ENCODE data around the gene NKD1.

Gene NKD1

DNA sequence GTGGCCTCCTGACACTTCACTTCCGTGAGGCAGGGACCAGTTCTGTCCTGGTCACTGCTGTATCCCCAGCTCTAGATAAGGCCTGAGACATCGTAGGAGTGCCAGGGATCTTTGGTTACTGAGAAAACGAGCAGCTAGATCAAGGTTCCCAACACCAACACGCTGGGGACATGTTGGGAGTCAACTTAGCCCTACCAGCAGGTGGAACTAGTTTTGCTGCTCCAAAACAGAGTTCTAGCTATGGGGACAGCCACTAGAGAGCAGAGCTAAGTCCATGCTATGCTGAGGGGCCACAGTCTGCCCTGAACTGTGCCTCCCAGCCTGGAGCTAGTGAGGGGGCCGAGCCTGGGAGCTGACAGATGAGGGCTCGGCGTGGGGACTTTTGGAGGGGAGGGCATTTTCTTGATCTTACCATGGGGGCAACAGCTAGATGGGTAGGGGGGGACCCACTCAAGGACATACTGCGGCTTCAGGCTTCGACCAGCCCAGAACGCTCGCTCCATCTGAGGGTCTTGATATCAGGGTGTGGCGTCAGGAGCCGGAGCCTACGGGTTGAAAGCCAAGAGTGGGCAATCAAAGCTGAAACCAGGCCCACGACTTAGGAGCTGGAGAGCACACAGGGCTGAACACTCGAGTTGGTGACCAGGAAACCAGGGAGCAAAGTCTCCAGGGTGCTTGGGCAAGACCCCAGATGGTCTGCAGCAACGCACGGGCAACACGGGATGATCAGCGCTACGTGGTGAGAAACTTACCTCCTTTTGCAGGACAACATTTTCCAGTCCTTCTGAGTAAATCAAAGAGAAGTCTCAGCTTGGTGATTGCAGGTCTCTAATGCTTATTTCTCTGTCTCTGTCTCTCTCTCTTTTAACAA is 119.5 kb downstream of the NKD1 start:
- no peak for DNase-seq (ENCODE audit: low read depth)
- no peak overlapping the region for H3K4me3 ChIP-seq (ENCODE audit: control insufficient read depth, low read depth, low read length)
- TF ChIP-seq CTCF (IDR thresholded peaks at IDR 0.05; ENCODE audit: control insufficient read depth, insufficient read depth, low read depth, low read length, missing control alignments), result peak; percentile 17

DNA sequence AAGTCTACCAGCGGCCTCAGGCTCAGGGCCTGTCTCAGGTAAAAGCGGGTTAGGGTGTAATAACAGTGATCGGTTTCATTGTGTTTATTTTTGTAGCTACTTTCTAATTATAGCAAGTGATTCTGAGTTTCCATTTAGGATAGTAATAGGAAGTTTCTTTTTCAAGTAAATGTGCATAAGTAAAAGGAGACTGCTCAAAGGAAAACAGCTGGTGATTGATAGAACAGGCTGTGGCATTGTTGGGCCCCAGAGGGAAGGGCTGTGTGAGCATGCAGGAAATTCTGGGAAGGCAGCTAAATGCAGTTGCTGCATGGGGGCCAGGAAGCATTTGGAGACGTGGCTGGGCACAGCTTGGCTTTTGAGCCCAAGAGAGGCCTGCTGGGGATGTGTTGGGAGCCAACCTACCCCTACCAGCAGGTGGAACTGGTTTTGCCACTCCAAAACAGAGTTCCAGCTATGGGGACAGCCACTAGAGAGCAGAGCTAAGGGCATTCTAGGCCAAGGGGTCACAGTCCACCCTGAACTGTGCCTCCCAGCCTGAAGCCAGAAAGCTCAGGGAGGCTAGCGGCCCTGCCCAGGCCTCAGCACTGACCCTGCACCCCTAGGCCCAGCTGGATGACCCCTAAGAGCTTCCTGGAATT is 120.3 kb downstream of the NKD1 start:
- DNase-seq (ENCODE audit: low read depth), result no peak
- H3K4me3 ChIP-seq (ENCODE audit: control insufficient read depth, low read depth, low read length), result no peak overlapping the region
- TF ChIP-seq CTCF (IDR thresholded peaks at IDR 0.05; ENCODE audit: control insufficient read depth, insufficient read depth, low read depth, low read length, missing control alignments), result no peak

DNA sequence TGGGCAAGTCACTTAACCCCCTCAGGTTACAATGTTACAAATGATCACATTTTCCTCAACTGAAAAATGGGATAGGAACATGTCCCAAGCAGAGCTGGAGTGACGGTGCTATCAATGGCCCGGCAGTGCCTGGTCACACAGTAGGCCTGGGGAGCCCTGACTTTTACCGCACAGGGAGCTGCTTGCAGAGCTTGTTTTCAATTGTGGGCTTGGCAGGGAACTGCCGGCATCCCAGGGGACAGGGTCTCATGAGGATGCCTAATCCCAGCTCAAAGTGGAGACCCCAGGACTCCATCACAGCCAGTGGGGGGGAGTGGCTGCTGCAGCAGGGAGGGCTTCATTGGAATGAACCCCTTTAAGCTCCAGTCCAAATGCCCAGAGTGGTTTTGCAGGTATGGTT is 121.5 kb downstream of the NKD1 start:
- no peak for DNase-seq (ENCODE audit: low read depth)
- H3K4me3 ChIP-seq (ENCODE audit: control insufficient read depth, low read depth, low read length), result no peak overlapping the region
- no peak for TF ChIP-seq CTCF (IDR thresholded peaks at IDR 0.05; ENCODE audit: control insufficient read depth, insufficient read depth, low read depth, low read length, missing control alignments)

- no peak overlapping the region for H3K4me3 ChIP-seq (ENCODE audit: control insufficient read depth, low read depth, low read length)
- no peak for DNase-seq (ENCODE audit: low read depth)
- no peak for TF ChIP-seq CTCF (IDR thresholded peaks at IDR 0.05; ENCODE audit: control insufficient read depth, insufficient read depth, low read depth, low read length, missing control alignments)
Observed at GRCh38 chr16:50670476-50670875, 122.3 kb downstream of the NKD1 start.

DNA sequence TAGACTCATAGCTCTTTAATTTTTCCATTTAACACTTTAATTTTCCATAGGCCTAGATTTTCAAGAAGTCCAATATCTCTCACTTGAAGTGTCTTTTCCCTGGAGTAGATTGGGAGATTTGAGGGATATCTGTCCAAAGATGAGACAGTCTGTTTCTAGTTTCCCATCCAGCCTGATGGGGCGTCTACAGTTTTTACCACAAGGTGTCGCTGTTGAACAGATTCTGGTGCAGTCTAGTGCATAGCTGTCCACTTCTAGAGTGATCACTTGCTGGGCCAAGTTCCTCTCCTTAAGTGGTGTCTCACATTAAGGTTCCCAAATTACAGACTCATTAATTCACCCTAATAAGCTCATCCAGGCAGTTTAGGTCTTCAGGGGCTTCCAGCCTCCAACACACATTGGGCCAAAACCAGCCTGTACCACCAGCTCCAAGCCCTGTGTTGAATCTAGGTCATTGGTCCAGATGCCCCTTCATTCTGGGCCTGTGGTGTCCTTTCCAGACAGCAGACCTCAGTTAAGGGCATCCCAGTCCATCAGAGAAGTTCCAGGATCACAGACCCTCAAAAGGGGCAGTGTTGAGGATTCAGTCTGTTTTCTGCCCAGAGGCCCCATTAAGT is 123.6 kb downstream of the NKD1 start:
- no peak for DNase-seq (ENCODE audit: low read depth)
- H3K4me3 ChIP-seq (ENCODE audit: control insufficient read depth, low read depth, low read length), result no peak overlapping the region
- peak; percentile 48 for TF ChIP-seq CTCF (IDR thresholded peaks at IDR 0.05; ENCODE audit: control insufficient read depth, insufficient read depth, low read depth, low read length, missing control alignments)

GRCh38 chr16:50673496-50674275 is 125.5 kb downstream of the NKD1 start:
- H3K4me3 ChIP-seq (ENCODE audit: control insufficient read depth, low read depth, low read length), result no peak overlapping the region
- no peak for DNase-seq (ENCODE audit: low read depth)
- no peak for TF ChIP-seq CTCF (IDR thresholded peaks at IDR 0.05; ENCODE audit: control insufficient read depth, insufficient read depth, low read depth, low read length, missing control alignments)

Data from AG09309 (cell line).